Activated gamma-delta T cell treated with Interleukin-2 at 50 U/mL for 16 hours (primary cell): ENCODE measurements around the gene BPIFB2.
"Not testable (repeated sequence)": the region's sequence is repeated elsewhere in the genome, so short reads cannot be mapped to it uniquely, and the experiment has no call there.

Source experiments
- DNase-seq: peaks from one replicate; pipeline ENCODE4 v3.0.0-alpha.2; 2020

Gene BPIFB2

GRCh38 chr20:33007376-33008335, at the start of gene BPIFB2:
BPIFB2 (plus strand) TSS chr20:33007704; CDS start chr20:33008575, 871 bp downstream.
- no peak for DNase-seq

GRCh38 chr20:32958574-32958973, 48.9 kb upstream of the BPIFB2 start:
- no peak for DNase-seq

GRCh38 chr20:32959351-32960221, 47.9 kb upstream of the BPIFB2 start:
- DNase-seq: no peak

- DNase-seq: no peak
Observed at GRCh38 chr20:32960222-32960518, 47.3 kb upstream of the BPIFB2 start.

- DNase-seq: no peak
Observed at GRCh38 chr20:32960849-32961731, 46.4 kb upstream of the BPIFB2 start.

GRCh38 chr20:32962053-32962452, 45.5 kb upstream of the BPIFB2 start:
- DNase-seq: no peak

GRCh38 chr20:32962646-32963045, 44.9 kb upstream of the BPIFB2 start:
- DNase-seq: not testable (repeated sequence)

GRCh38 chr20:32963176-32963575, 44.3 kb upstream of the BPIFB2 start:
- DNase-seq: no peak

GRCh38 chr20:32964575-32964974, 42.9 kb upstream of the BPIFB2 start:
- no peak for DNase-seq

GRCh38 chr20:32965115-32965514, 42.4 kb upstream of the BPIFB2 start:
- DNase-seq: no peak

- DNase-seq: peak; percentile 51
Observed at GRCh38 chr20:32965581-32966373, 41.7 kb upstream of the BPIFB2 start.

GRCh38 chr20:32966382-32966781, 41.1 kb upstream of the BPIFB2 start:
- no peak for DNase-seq

- DNase-seq: peak; percentile 53
Observed at GRCh38 chr20:32966881-32967781, 40.4 kb upstream of the BPIFB2 start.

- DNase-seq: peak; percentile 37
Observed at GRCh38 chr20:32967961-32968457, 39.5 kb upstream of the BPIFB2 start.

- DNase-seq: no peak
Observed at GRCh38 chr20:32968478-32969241, 38.8 kb upstream of the BPIFB2 start.

- DNase-seq: no peak
Observed at GRCh38 chr20:32969356-32970114, 38.0 kb upstream of the BPIFB2 start.

GRCh38 chr20:32970115-32970972, 37.2 kb upstream of the BPIFB2 start:
- no peak for DNase-seq

- DNase-seq: no peak
Observed at GRCh38 chr20:32970973-32971300, 36.6 kb upstream of the BPIFB2 start.
